Brain microvascular endothelial cell (primary cell): ENCODE measurements around the gene SCARB1.

ENCODE experiments used
- DNase-seq: peaks from one replicate; pipeline ENCODE4 v3.0.0-alpha.2; 2020
- H3K27ac ChIP-seq: fragments of 250-450 bp; sonication (Bioruptor Pico); 2 replicates; pipeline ENCODE4 v1.5.1; 2020; ENCODE audit warnings: mild to moderate bottlenecking, moderate library complexity
- H3K27me3 ChIP-seq: fragments of 250-450 bp; sonication (Bioruptor Pico); replicated peaks from 2 replicates; pipeline ENCODE4 v1.5.1; 2020; ENCODE audit warnings: mild to moderate bottlenecking
- H3K36me3 ChIP-seq: fragments of 250-450 bp; sonication (Bioruptor Pico); replicated peaks from 2 replicates; pipeline ENCODE4 v1.5.1; 2020; ENCODE audit warnings: mild to moderate bottlenecking
- H3K4me3 ChIP-seq: 2 replicates; pipeline ENCODE4 v1.5.1; 2011; ENCODE audit warnings: low read depth, mild to moderate bottlenecking, control low read depth, low read length, moderate library complexity
- CTCF ChIP-seq: IDR thresholded peaks from 2 replicates; pipeline ENCODE4 v1.5.1; 2011; ENCODE audit warnings: low read depth, mild to moderate bottlenecking, moderate library complexity, low read length, control low read depth, inconsistent platforms; ENCODE audit errors: missing control alignments
- in situ Hi-C: cut with HindIII; loops from 2 replicates; pipeline ENCODE4 v1.10.0; 2017; ENCODE audit warnings: low sequenced_read_pairs, low pct_ligation_motif_present

The SCARB1 gene

GRCh38 chr12:124813782-124814181, 49.9 kb downstream of the SCARB1 start:
- no peak overlapping the region for H3K4me3 ChIP-seq
- TF ChIP-seq CTCF = no peak
- in situ Hi-C loops = no loop called here

GRCh38 chr12:124812979-124813378, 50.7 kb downstream of the SCARB1 start:
- in situ Hi-C loops = no loop called here
- no peak for TF ChIP-seq CTCF
- no peak overlapping the region for H3K27ac ChIP-seq
- no peak overlapping the region for H3K4me3 ChIP-seq
- no peaks in the 10 kb centered on the region for H3K27me3 ChIP-seq
- H3K36me3 ChIP-seq = peaks cover 23% of the 10 kb centered on the region
- no peak for DNase-seq

More at GRCh38 chr12:124813782-124814181, 49.9 kb downstream of the SCARB1 start:
- DNase-seq = no peak
- H3K27me3 ChIP-seq = no peaks in the 10 kb centered on the region
- H3K36me3 ChIP-seq = peaks cover 22% of the 10 kb centered on the region
- no peak overlapping the region for H3K27ac ChIP-seq

- no peak overlapping the region for H3K4me3 ChIP-seq
- H3K27ac ChIP-seq = no peak overlapping the region
- no peak for TF ChIP-seq CTCF
- DNase-seq = no peak
- H3K27me3 ChIP-seq = no peaks in the 10 kb centered on the region
- in situ Hi-C loops = no loop called here
- H3K36me3 ChIP-seq = peaks cover 23% of the 10 kb centered on the region
Observed at GRCh38 chr12:124812356-124812755, 51.3 kb downstream of the SCARB1 start.

GRCh38 chr12:124811633-124812032, 52.0 kb downstream of the SCARB1 start:
- Histone ChIP-seq H3K36me3 (peaks cover 20% of the 10 kb centered on the region), H3K4me3 (no peak overlapping the region), H3K27ac (no peak overlapping the region), H3K27me3 (no peaks in the 10 kb centered on the region)
- TF ChIP-seq CTCF = no peak
- DNase-seq = no peak
- in situ Hi-C loops = no loop called here

GRCh38 chr12:124809878-124810277, 53.8 kb downstream of the SCARB1 start:
- Histone ChIP-seq H3K27ac (no peak overlapping the region), H3K4me3 (no peak overlapping the region), H3K36me3 (peaks cover 18% of the 10 kb centered on the region), H3K27me3 (no peaks in the 10 kb centered on the region)
- in situ Hi-C loops = no loop called here
- no peak for TF ChIP-seq CTCF
- DNase-seq = no peak

- in situ Hi-C loops = no loop called here
- no peak for DNase-seq
Observed at GRCh38 chr12:124809391-124809790, 54.3 kb downstream of the SCARB1 start.

More at GRCh38 chr12:124809391-124809790, 54.3 kb downstream of the SCARB1 start:
- Histone ChIP-seq H3K4me3 (no peak overlapping the region), H3K27me3 (no peaks in the 10 kb centered on the region), H3K36me3 (peaks cover 15% of the 10 kb centered on the region), H3K27ac (no peak overlapping the region)
- TF ChIP-seq CTCF = no peak
